ENCODE results near the gene TLCD3A. TPM values are rescaled to one million over a fixed set of nuclear protein-coding genes. Genes with fewer than 3 reads are reported as not detected.

Gene TLCD3A
- polyA plus RNA-seq, 1 of the 3 experiments (the other 2 are of a cell fraction): 31.7 TPM

GRCh38 chr17:699345-699744 is 33.1 kb upstream of the TLCD3A start:
- Histone ChIP-seq H3K9me2 (no peaks in the 10 kb centered on the region), H3F3A (replicated peaks; ENCODE audit: insufficient read depth) (peaks cover 17% of the 10 kb centered on the region), H3K79me2 (ENCODE audit: insufficient read depth) (peaks cover 34% of the 10 kb centered on the region), H3K4me2 (no peak overlapping the region), H4K20me1 (ENCODE audit: insufficient read depth) (0 out of 2 replicates have a peak, but pooled peaks cover 9% of the 10 kb centered on the region), H3K9me3 (no peaks in the 10 kb centered on the region), H3K9ac (no peak overlapping the region), H3K4me3 (ENCODE audit: low read depth in 2 of 2, low read length in 1 of 2) (no peak overlapping the region), H3K4me1 (ENCODE audit: control insufficient read depth in 1 of 2, insufficient read depth in 2 of 2, low read depth in 1 of 2, low read length in 1 of 2) (peaks cover 9 to 30% of the 10 kb centered on the region in 2 experiments; a peak in 3 of 4 replicates), H3K27me3 (ENCODE audit: insufficient read depth) (no peaks in the 10 kb centered on the region), H2AFZ (ENCODE audit: low read depth) (no peak overlapping the region), H3K36me3 (replicated peaks in 1 of 2; ENCODE audit: control insufficient read depth in 1 of 2, insufficient read depth in 2 of 2, low read length in 1 of 2) (peaks cover 6 to 8% of the 10 kb centered on the region in 2 experiments), H3K27ac (ENCODE audit: low read depth in 2 of 2, low read length in 1 of 2) (peak overlapping the region in 1 of 2 experiments; percentile 11; a peak in 2 of 4 replicates)
- CTCF ChIA-PET: interaction anchor here (0.7 to 12.1 kb wide), 28 partner anchors 8 to 550 kb away, joined by 3 to 255 read pairs (median 8); partner anchors contain the start of genes NXN, RFLNB and VPS53
- WGBS (ENCODE audit: low lambda C conversion rate): 88% methylated on average over 7 of the region's 7 CpGs
- no peak for DNase-seq
- POLR2A ChIA-PET: interaction anchor here (0.9 kb wide), 1 partner anchor 208 kb away, joined by 4 read pairs; no protein-coding TSS in a partner anchor
- TF ChIP-seq GABPA (IDR thresholded peaks at IDR 0.05; ENCODE audit: low read depth): no peak
- TF ChIP-seq TAF1 (IDR thresholded peaks at IDR 0.05; ENCODE audit: borderline replicate concordance, low read depth, low read length): no peak
- no peak for TF ChIP-seq JUND (IDR thresholded peaks at IDR 0.05)
- TF ChIP-seq ELF1 (IDR thresholded peaks at IDR 0.05): no peak
- TF ChIP-seq, protein P1, sequence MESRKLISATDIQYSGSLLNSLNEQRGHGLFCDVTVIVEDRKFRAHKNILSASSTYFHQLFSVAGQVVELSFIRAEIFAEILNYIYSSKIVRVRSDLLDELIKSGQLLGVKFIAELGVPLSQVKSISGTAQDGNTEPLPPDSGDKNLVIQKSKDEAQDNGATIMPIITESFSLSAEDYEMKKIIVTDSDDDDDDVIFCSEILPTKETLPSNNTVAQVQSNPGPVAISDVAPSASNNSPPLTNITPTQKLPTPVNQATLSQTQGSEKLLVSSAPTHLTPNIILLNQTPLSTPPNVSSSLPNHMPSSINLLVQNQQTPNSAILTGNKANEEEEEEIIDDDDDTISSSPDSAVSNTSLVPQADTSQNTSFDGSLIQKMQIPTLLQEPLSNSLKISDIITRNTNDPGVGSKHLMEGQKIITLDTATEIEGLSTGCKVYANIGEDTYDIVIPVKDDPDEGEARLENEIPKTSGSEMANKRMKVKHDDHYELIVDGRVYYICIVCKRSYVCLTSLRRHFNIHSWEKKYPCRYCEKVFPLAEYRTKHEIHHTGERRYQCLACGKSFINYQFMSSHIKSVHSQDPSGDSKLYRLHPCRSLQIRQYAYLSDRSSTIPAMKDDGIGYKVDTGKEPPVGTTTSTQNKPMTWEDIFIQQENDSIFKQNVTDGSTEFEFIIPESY (IDR thresholded peaks at IDR 0.05; ENCODE audit: borderline replicate concordance, low read depth): no peak
- no peak for TF ChIP-seq CHD2 (IDR thresholded peaks at IDR 0.05; ENCODE audit: low read length, partially characterized antibody)
- TF ChIP-seq, protein P2, sequence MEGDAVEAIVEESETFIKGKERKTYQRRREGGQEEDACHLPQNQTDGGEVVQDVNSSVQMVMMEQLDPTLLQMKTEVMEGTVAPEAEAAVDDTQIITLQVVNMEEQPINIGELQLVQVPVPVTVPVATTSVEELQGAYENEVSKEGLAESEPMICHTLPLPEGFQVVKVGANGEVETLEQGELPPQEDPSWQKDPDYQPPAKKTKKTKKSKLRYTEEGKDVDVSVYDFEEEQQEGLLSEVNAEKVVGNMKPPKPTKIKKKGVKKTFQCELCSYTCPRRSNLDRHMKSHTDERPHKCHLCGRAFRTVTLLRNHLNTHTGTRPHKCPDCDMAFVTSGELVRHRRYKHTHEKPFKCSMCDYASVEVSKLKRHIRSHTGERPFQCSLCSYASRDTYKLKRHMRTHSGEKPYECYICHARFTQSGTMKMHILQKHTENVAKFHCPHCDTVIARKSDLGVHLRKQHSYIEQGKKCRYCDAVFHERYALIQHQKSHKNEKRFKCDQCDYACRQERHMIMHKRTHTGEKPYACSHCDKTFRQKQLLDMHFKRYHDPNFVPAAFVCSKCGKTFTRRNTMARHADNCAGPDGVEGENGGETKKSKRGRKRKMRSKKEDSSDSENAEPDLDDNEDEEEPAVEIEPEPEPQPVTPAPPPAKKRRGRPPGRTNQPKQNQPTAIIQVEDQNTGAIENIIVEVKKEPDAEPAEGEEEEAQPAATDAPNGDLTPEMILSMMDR (IDR thresholded peaks at IDR 0.05): no peak
- TF ChIP-seq FOXJ3 (CRISPR knock-in tag; IDR thresholded peaks at IDR 0.05): no peak

GRCh38 chr17:700504-701094 is 31.8 kb upstream of the TLCD3A start:
- 10% methylated on average over 1 of the region's 1 CpG for WGBS (ENCODE audit: low lambda C conversion rate)
- DNase-seq: peak; percentile 58
- Histone ChIP-seq H3K27me3 (ENCODE audit: insufficient read depth) (no peaks in the 10 kb centered on the region), H3K4me3 (ENCODE audit: low read depth in 2 of 2, low read length in 1 of 2) (peak overlapping the region in 1 of 2 experiments; percentile 47; a peak in 1 of 4 replicates), H4K20me1 (ENCODE audit: insufficient read depth) (0 out of 2 replicates have a peak, but pooled peaks cover 9% of the 10 kb centered on the region), H2AFZ (ENCODE audit: low read depth) (no peak overlapping the region), H3K9me3 (no peaks in the 10 kb centered on the region), H3F3A (replicated peaks; ENCODE audit: insufficient read depth) (peaks cover 7% of the 10 kb centered on the region), H3K4me2 (no peak overlapping the region), H3K27ac (ENCODE audit: low read depth in 2 of 2, low read length in 1 of 2) (no peak overlapping the region), H3K4me1 (ENCODE audit: control insufficient read depth in 1 of 2, insufficient read depth in 2 of 2, low read depth in 1 of 2, low read length in 1 of 2) (peaks cover 4 to 32% of the 10 kb centered on the region in 2 experiments; a peak in 1 of 4 replicates), H3K79me2 (ENCODE audit: insufficient read depth) (peaks cover 46% of the 10 kb centered on the region), H3K9ac (no peak overlapping the region), H3K9me2 (no peaks in the 10 kb centered on the region), H3K36me3 (replicated peaks in 1 of 2; ENCODE audit: control insufficient read depth in 1 of 2, insufficient read depth in 2 of 2, low read length in 1 of 2) (peaks cover 5 to 6% of the 10 kb centered on the region in 2 experiments)
- ChIA-PET CTCF (interaction anchor here (0.5 to 12.1 kb wide), 54 partner anchors 9 to 556 kb away, joined by 3 to 255 read pairs (median 5); partner anchors contain the start of genes TIMM22 and VPS53), POLR2A (interaction anchor here (0.7 kb wide), 1 partner anchor 288 kb away, joined by 4 read pairs; no protein-coding TSS in a partner anchor)
- TF ChIP-seq MAX (IDR thresholded peaks at IDR 0.05; ENCODE audit: low read depth) (no peak), EZH2phosphoT487 (IDR thresholded peaks at IDR 0.05; ENCODE audit: borderline replicate concordance, low read depth) (no peak), POLR2AphosphoS5 (IDR thresholded peaks at IDR 0.05; ENCODE audit: low read depth, low read length) (no peak), GATA2 (CRISPR knock-in tag; IDR thresholded peaks at IDR 0.05) (no peak), EP300 (IDR thresholded peaks at IDR 0.05; ENCODE audit: borderline replicate concordance in 1 of 2, low read depth in 1 of 2, low read length in 1 of 2) (no peak), SMC3 (IDR thresholded peaks at IDR 0.05; ENCODE audit: low read depth, low read length) (peak; percentile 44; the same call in 1 of the 2 replicates), TEAD4 (IDR thresholded peaks at IDR 0.05; ENCODE audit: borderline replicate concordance, insufficient read depth) (no peak), CHD2 (IDR thresholded peaks at IDR 0.05; ENCODE audit: low read length, partially characterized antibody) (no peak), YY1 (IDR thresholded peaks at IDR 0.05; ENCODE audit: low read depth) (no peak), RAD21 (IDR thresholded peaks at IDR 0.05; ENCODE audit: low read length) (peak; percentile 83)
- TF ChIP-seq, protein P2 (IDR thresholded peaks at IDR 0.05): peak; percentile 85
- TF ChIP-seq, protein P1 (IDR thresholded peaks at IDR 0.05; ENCODE audit: borderline replicate concordance, low read depth): no peak
